Activated naive CD4-positive, alpha-beta T cell treated with anti-CD3 and anti-CD28 coated beads, Interleukin-2, amount 50 U/mL, for 16 hours (primary cell): Measurements from ENCODE around the gene RNF149.
"Not testable (repeated sequence)": the region's sequence is repeated elsewhere in the genome, so short reads cannot be mapped to it uniquely, and the experiment has no call there.

Source experiments
- DNase-seq: peaks from one replicate; pipeline ENCODE4 v3.0.0-alpha.2; 2020

The RNF149 gene

GRCh38 chr2:101330253-101330933 is 21.9 kb upstream of the RNF149 start:
- DNase-seq = peak; percentile 50

DNA sequence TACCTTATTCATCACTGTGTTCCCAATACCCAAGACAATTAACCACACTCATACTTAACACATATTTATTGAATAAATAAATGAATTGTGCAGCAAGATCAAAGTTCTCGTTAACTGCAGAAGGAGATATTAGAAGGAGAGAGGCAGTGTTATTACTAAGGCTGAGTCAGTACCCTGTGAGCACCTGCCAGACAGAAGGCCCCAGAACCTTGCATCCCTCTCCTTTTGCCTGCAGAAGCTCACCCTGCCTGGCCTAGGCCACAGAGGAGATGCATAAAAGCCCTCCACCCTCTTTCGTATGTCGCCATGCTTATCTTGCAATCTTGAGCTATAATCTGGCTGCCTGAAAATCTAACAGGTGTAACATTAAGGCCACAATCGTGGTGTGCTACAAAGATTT is 20.5 kb upstream of the RNF149 start:
- DNase-seq = no peak

- DNase-seq = no peak
Measured at GRCh38 chr2:101328474-101329007, 20.0 kb upstream of the RNF149 start.

DNA sequence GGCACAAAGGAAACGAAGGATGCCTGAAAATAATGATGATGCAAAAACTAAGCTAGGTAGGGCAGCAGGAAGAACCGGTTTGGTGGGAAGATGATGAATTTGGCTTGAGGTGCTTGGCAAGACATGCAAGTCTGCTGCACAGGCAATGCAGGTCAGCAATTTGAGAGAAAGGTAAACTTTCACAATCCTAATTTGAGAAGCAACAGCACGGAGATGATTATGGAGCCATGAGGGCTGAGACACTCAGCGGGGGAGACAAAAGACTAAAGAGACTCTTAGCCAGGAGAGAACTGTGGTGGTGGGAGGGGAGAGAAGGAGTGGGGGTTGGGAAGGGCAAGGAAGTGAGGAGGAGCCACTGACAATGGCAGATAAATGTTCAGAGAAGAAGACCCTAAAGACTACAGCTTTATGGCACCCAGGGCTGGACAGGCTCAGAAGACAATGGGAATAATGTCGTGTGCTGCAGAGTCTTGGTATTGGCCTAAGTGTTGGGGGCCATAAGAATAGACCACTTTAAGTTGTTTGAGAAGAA is 19.4 kb upstream of the RNF149 start:
- DNase-seq = no peak

DNA sequence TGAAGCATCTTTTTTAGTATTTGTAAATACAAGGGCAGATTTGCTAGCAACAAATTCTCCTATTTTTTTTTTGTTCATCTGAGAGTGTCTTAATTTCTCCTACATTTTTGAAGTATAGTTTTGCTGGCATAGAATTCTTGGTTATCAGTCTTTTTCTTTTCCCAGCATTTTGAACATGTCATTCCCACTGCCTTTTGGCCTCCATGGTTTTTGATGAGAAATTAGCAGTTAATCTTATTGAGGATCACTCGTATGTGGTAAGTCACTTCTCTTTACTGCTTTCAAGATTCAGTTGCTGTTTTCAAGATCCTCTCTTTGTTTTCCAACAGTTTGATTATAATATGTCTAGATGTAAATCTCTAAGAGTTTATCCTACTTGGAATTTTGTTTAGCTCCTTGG is 16.9 kb upstream of the RNF149 start:
- no peak for DNase-seq

GRCh38 chr2:101316568-101316967 is 8.1 kb upstream of the RNF149 start:
- DNase-seq = not testable (repeated sequence)

GRCh38 chr2:101311696-101312017 is 3.2 kb upstream of the RNF149 start:
- no peak for DNase-seq

GRCh38 chr2:101310834-101311695 is 2.6 kb upstream of the RNF149 start:
- no peak for DNase-seq

DNA sequence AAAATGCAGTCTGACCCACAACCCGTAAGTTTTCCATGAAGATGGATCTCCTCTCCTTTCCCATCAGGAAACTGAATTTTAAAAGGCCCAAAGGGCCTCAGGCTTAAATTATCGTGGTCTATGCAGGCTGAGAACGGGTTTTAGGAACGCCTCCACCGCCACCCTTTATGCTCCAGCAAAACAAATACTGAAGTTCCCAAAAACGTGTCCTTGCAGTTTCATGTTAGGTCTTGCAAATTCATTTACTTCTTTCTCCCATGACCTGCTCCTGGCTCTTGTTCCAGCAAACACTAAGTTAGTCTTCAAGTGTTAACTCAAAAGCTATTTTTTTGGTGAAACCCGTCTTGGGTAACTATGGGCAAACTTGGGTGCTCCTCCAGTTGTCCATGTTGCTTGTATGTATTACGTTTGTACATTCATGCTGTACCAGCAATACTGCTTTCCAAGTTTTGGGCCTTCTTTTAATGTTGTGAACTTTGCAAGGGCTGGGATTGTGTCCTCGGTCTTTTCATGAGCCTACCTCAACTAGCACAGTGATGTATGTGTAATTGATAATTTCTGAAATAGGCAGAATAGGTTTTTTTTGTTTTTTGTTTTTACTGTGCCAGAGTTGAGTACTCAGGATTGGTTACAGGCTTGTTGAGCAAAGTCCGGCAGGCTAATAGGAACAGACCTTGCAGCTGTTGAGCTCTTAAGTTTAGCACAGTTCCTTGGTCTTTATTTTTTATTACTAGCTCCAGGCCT is 1.8 kb upstream of the RNF149 start:
- DNase-seq = no peak

DNA sequence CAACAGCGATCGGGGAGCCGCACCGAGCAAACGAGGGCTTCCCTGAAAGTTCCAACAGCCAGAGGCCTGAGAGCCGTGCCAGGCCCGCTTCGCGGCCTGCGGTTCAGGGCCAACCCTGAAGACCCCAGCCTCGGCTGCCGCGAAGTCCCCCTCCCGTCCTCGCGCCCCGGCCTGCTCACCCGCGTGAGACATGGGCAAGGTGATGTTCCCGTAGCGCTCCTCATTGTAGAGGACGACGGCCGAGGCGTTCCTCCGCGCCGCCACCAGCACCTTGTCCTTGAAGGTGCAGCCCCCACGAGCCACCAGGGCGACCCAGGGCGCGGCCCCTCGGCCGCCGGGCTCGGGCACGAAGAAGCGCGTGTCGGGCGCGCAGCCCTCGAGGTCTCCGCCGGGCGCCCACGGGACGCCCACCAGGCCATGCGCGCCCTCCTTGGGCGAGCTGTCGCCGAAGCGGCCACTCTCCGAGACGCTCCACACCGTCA is 510 bp downstream of the RNF149 start:
- peak; percentile 48 for DNase-seq

GRCh38 chr2:101307503-101307902 is 998 bp downstream of the RNF149 start:
- DNase-seq = peak; percentile 20

GRCh38 chr2:101306410-101306809 is 2.1 kb downstream of the RNF149 start:
- peak; percentile 28 for DNase-seq

GRCh38 chr2:101305492-101306078 is 2.9 kb downstream of the RNF149 start:
- no peak for DNase-seq

- no peak for DNase-seq
Measured at GRCh38 chr2:101305035-101305434, 3.5 kb downstream of the RNF149 start.

- DNase-seq = no peak
Measured at GRCh38 chr2:101303688-101304087, 4.8 kb downstream of the RNF149 start.

- no peak for DNase-seq
Measured at GRCh38 chr2:101302016-101302415, 6.5 kb downstream of the RNF149 start.

DNA sequence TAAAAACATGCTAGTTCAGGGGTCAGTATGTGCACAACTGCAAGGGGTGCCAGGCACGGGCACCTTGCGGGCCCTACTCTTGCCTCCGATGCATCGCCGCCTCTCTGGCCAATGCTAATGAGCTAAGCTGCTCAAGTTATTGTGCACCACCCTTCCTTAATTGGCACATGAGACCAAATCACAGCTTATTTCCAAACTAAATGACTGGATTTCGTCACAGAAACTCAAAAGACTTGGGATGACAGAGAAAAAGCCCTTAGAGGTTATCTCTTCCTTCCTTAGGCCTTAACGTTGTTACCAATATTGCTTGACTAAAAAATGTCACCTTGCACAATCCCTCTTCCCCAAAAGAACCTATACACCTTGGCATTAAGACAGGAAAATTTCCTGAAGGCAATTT is 7.7 kb downstream of the RNF149 start:
- DNase-seq = no peak

GRCh38 chr2:101300164-101300563 is 8.3 kb downstream of the RNF149 start:
- DNase-seq = peak; percentile 53

DNA sequence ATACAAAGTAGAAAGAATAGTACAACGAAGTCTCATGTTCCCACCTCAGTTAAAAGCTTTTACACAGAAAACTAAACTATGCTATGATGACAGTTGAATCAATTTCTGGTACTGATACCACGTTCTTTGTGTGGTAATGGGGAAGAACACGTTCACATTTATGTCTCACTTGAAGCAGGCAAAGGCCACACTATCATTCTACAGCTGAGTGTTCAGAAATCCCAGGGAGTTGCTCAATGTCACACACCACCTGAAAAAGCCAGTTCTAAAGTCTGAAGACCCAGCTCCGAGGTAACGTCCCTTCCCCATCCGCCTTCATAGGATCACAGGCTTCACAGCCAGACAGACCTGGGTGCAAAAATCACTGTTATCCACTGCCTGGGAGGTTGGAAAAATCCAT is 8.9 kb downstream of the RNF149 start:
- no peak for DNase-seq

- no peak for DNase-seq
Measured at GRCh38 chr2:101297383-101297782, 11.1 kb downstream of the RNF149 start.

DNA sequence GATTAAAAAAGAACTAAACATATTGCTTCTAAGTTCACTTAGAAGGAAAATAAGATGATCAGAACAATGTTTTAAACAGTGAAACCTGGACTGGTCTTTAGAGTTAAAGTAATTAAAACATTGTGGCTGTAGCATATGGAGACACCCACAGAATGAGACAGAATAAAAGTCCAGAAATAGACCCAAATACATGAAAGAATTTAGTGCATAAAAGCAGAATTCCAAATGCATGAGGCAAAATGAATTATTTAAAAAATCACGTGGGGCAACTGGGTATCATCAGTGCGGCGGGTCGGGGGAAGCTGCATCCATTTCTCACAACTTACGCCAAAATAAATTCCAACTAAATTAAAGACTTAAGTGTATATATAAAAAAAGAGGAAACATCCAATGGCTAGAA is 12.1 kb downstream of the RNF149 start:
- no peak for DNase-seq

DNA sequence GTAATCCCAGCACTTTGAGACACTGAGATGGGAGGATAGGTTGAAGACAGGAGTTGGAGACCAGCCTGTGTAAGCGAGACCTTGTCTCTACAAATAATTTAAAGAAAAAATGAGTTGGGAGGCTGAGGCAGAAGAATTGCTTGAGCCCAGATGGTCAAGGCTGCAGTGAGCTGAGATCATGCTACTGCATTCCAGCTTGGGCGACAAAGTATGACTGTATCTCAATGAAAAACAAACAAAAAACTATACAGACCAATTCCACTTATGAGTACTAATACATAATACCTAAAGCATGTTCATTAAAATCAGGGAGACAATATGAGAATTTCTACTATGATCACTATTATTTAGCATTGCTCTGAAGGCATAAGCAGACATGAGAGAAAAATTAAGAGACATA is 12.6 kb downstream of the RNF149 start:
- no peak for DNase-seq

GRCh38 chr2:101294861-101295260 is 13.6 kb downstream of the RNF149 start:
- DNase-seq = no peak
